Nephron (organoid): Measurements from ENCODE around the gene ZDHHC11.

Experiments used
- H3K27ac Mint-ChIP-seq, 3 experiments: 2 replicates each; pipeline ENCODE4 v1.8.0; 2020; ENCODE audit warnings: mixed read lengths in 3 of 3, mild to moderate bottlenecking in 2 of 3, moderate library complexity in 1 of 3
- H3K27me3 Mint-ChIP-seq: 2 replicates; pipeline ENCODE4 v1.8.0; 2021; ENCODE audit warnings: low read depth, mild to moderate bottlenecking, moderate library complexity, mixed read lengths
- H3K36me3 Mint-ChIP-seq: 2 replicates; pipeline ENCODE4 v1.8.0; 2020; ENCODE audit warnings: low read depth, mixed read lengths
- H3K4me1 Mint-ChIP-seq: 2 replicates; pipeline ENCODE4 v1.8.0; 2020; ENCODE audit warnings: mixed read lengths
- H3K4me3 Mint-ChIP-seq, 3 experiments: 2 replicates each; pipeline ENCODE4 v1.8.0; 2020; ENCODE audit warnings: mild to moderate bottlenecking in 3 of 3, mixed read lengths in 3 of 3, moderate library complexity in 2 of 3
- H3K9me3 Mint-ChIP-seq: 2 replicates; pipeline ENCODE4 v1.8.0; 2020; ENCODE audit warnings: mixed read lengths
- CTCF ChIP-seq, 3 experiments: fragments of 200-600 bp; sonication (generic); IDR thresholded peaks; one replicate each; pipeline ENCODE4 v1.5.0; 2021; ENCODE audit warnings: antibody characterized with exemption in 3 of 3; ENCODE audit not compliant: unreplicated experiment in 3 of 3

ZDHHC11 gene

GRCh38 chr5:875931-876330 lies 25.1 kb upstream of the ZDHHC11 start:
- H3K36me3 Mint-ChIP-seq = peaks cover 70% of the 10 kb centered on the region
- H3K9me3 Mint-ChIP-seq = no peaks in the 10 kb centered on the region
- no peaks in the 10 kb centered on the region for H3K4me1 Mint-ChIP-seq
- H3K27me3 Mint-ChIP-seq = no peaks in the 10 kb centered on the region
- no peak for TF ChIP-seq CTCF (IDR thresholded peaks at IDR 0.05; ENCODE audit: unreplicated experiment in 3 of 3)
- no peak overlapping the region for H3K27ac Mint-ChIP-seq
- no peak overlapping the region for H3K4me3 Mint-ChIP-seq

GRCh38 chr5:873328-873727 lies 22.5 kb upstream of the ZDHHC11 start:
- H3K9me3 Mint-ChIP-seq = no peaks in the 10 kb centered on the region

GRCh38 chr5:872301-872700 lies 21.5 kb upstream of the ZDHHC11 start:
- TF ChIP-seq CTCF (IDR thresholded peaks at IDR 0.05; ENCODE audit: unreplicated experiment in 3 of 3) = no peak
- no peaks in the 10 kb centered on the region for H3K9me3 Mint-ChIP-seq
- H3K36me3 Mint-ChIP-seq = peaks cover 88% of the 10 kb centered on the region
- H3K27ac Mint-ChIP-seq = no peak overlapping the region
- no peaks in the 10 kb centered on the region for H3K4me1 Mint-ChIP-seq
- H3K4me3 Mint-ChIP-seq = no peak overlapping the region
- no peaks in the 10 kb centered on the region for H3K27me3 Mint-ChIP-seq

More at GRCh38 chr5:873328-873727, 22.5 kb upstream of the ZDHHC11 start:
- Mint-ChIP-seq H3K4me3 (no peak overlapping the region), H3K36me3 (peaks cover 89% of the 10 kb centered on the region), H3K27ac (no peak overlapping the region), H3K4me1 (no peaks in the 10 kb centered on the region), H3K27me3 (no peaks in the 10 kb centered on the region)
- no peak for TF ChIP-seq CTCF (IDR thresholded peaks at IDR 0.05; ENCODE audit: unreplicated experiment in 3 of 3)

- Mint-ChIP-seq H3K36me3 (peaks cover 87% of the 10 kb centered on the region), H3K9me3 (no peaks in the 10 kb centered on the region), H3K4me3 (no peak overlapping the region), H3K27me3 (no peaks in the 10 kb centered on the region), H3K4me1 (no peaks in the 10 kb centered on the region), H3K27ac (no peak overlapping the region)
- no peak for TF ChIP-seq CTCF (IDR thresholded peaks at IDR 0.05; ENCODE audit: unreplicated experiment in 3 of 3)
Measured at GRCh38 chr5:871596-872298, 21.0 kb upstream of the ZDHHC11 start.

- no peaks in the 10 kb centered on the region for H3K9me3 Mint-ChIP-seq
- H3K27me3 Mint-ChIP-seq = no peaks in the 10 kb centered on the region
- H3K4me3 Mint-ChIP-seq = no peak overlapping the region
- no peak for TF ChIP-seq CTCF (IDR thresholded peaks at IDR 0.05; ENCODE audit: unreplicated experiment in 3 of 3)
- peaks cover 88% of the 10 kb centered on the region for H3K36me3 Mint-ChIP-seq
- H3K4me1 Mint-ChIP-seq = no peaks in the 10 kb centered on the region
- H3K27ac Mint-ChIP-seq = no peak overlapping the region
Measured at GRCh38 chr5:870956-871355, 20.2 kb upstream of the ZDHHC11 start.
